H1 (cell line): ENCODE results near the gene DBET.
"Not testable (repeated sequence)": the region's sequence is repeated elsewhere in the genome, so short reads cannot be mapped to it uniquely, and the experiment has no call there.

Experiments
- ATF2 ChIP-seq: IDR thresholded peaks from 2 replicates; pipeline ENCODE4 v1.6.1; 2012; ENCODE audit warnings: low read length, inconsistent platforms
- CHD2 ChIP-seq: IDR thresholded peaks from 2 replicates; pipeline ENCODE4 v1.6.1; 2012; ENCODE audit warnings: low read length, improper control_type of control experiment
- CTCF ChIP-seq, 3 experiments: IDR thresholded peaks; 1 replicate in 2 of 3; 2 replicates in 1 of 3; pipeline versions ENCODE4 v1.5.1 to v1.6.1; 2011; ENCODE audit warnings: low read length in 3 of 3, mild to moderate bottlenecking in 3 of 3, inconsistent platforms in 2 of 3, low read depth in 1 of 3, moderate library complexity in 1 of 3; ENCODE audit not compliant: insufficient read depth in 1 of 3; ENCODE audit errors: control extremely low read depth in 1 of 3
- POLR2A ChIP-seq, 2 experiments: IDR thresholded peaks; 1 replicate in 1 of 2; 2 replicates in 1 of 2; pipeline ENCODE4 v1.6.1; 2011; ENCODE audit warnings: low read depth in 2 of 2, low read length in 2 of 2, mild to moderate bottlenecking in 2 of 2; ENCODE audit errors: control extremely low read depth in 1 of 2

- TF ChIP-seq POLR2A (IDR thresholded peaks at IDR 0.05; ENCODE audit: control extremely low read depth in 1 of 2, low read depth in 2 of 2, low read length in 2 of 2); CTCF (IDR thresholded peaks at IDR 0.05; ENCODE audit: control extremely low read depth in 1 of 3, insufficient read depth in 1 of 3, low read depth in 1 of 3, low read length in 3 of 3); CHD2; ATF2: not testable (repeated sequence)
Measured at GRCh38 chr4:190095335-190095734, 31.0 kb downstream of the DBET start.
